HFFc6 (cell line): ENCODE results near the gene LY9. TPM values are rescaled to one million over a fixed set of nuclear protein-coding genes. Genes with fewer than 3 reads are reported as not detected.

ENCODE experiments used
- DNase-seq: peaks from one replicate; pipeline ENCODE4 v3.0.0-alpha.2; 2018
- H3K27ac Mint-ChIP-seq: 2 replicates; pipeline ENCODE4 v1.8.0; 2020; ENCODE audit warnings: mild to moderate bottlenecking, mixed read lengths
- H3K27me3 Mint-ChIP-seq: 2 replicates; pipeline ENCODE4 v1.8.0; 2021; ENCODE audit warnings: mild to moderate bottlenecking, moderate library complexity, mixed read lengths; ENCODE audit not compliant: insufficient read depth
- H3K36me3 Mint-ChIP-seq: 2 replicates; pipeline ENCODE4 v1.8.0; 2021; ENCODE audit warnings: low read depth, mixed read lengths
- H3K4me1 Mint-ChIP-seq: 2 replicates; pipeline ENCODE4 v1.8.0; 2020; ENCODE audit warnings: low read depth, mixed read lengths
- H3K4me3 Mint-ChIP-seq: 2 replicates; pipeline ENCODE4 v1.8.0; 2020; ENCODE audit warnings: mild to moderate bottlenecking, moderate library complexity, mixed read lengths
- H3K9me3 Mint-ChIP-seq: 2 replicates; pipeline ENCODE4 v1.8.0; 2020; ENCODE audit warnings: mild to moderate bottlenecking, mixed read lengths
- CTCF ChIP-seq: fragments of 200-600 bp; sonication (generic); IDR thresholded peaks from 2 replicates; pipeline ENCODE4 v1.5.0; 2021; ENCODE audit warnings: antibody characterized with exemption, mild to moderate bottlenecking
- total RNA-seq, 6 experiments: library from RNA; stranded (reverse); fragmentation: NEBNext Ultra II Directional; extraction: Animal tissue kit (Norgen Biotek cat#: 25700); gene quantifications; 2 replicates in 1 of 6; 3 replicates in 5 of 6; pipeline ENCODE4 v1.2.3, GENCODE V29; 2021

LY9 gene
- total RNA-seq, 6 experiments from 2014 or later, result not detected

- no peaks in the 10 kb centered on the region for H3K9me3 Mint-ChIP-seq
- no peaks in the 10 kb centered on the region for H3K4me1 Mint-ChIP-seq
- no peaks in the 10 kb centered on the region for H3K36me3 Mint-ChIP-seq
- TF ChIP-seq CTCF, result no peak
- H3K27me3 Mint-ChIP-seq, result peaks cover 2% of the 10 kb centered on the region; the same call in 1 of the 2 replicates
- H3K27ac Mint-ChIP-seq, result no peak overlapping the region
- DNase-seq, result no peak
- H3K4me3 Mint-ChIP-seq, result no peak overlapping the region
Measured at GRCh38 chr1:160755911-160756848, 39.8 kb upstream of the LY9 start.

GRCh38 chr1:160756849-160757201 lies 39.1 kb upstream of the LY9 start:
- Mint-ChIP-seq H3K27me3 (peaks cover 2% of the 10 kb centered on the region; the same call in 1 of the 2 replicates), H3K27ac (no peak overlapping the region), H3K4me1 (no peaks in the 10 kb centered on the region), H3K9me3 (no peaks in the 10 kb centered on the region), H3K4me3 (no peak overlapping the region), H3K36me3 (no peaks in the 10 kb centered on the region)
- no peak for DNase-seq
- no peak for TF ChIP-seq CTCF

GRCh38 chr1:160758521-160758920 lies 37.5 kb upstream of the LY9 start:
- Mint-ChIP-seq H3K4me1 (no peaks in the 10 kb centered on the region), H3K27me3 (peaks cover 2% of the 10 kb centered on the region), H3K9me3 (no peaks in the 10 kb centered on the region), H3K4me3 (no peak overlapping the region), H3K36me3 (no peaks in the 10 kb centered on the region), H3K27ac (no peak overlapping the region)
- DNase-seq, result no peak
- TF ChIP-seq CTCF, result no peak

DNA sequence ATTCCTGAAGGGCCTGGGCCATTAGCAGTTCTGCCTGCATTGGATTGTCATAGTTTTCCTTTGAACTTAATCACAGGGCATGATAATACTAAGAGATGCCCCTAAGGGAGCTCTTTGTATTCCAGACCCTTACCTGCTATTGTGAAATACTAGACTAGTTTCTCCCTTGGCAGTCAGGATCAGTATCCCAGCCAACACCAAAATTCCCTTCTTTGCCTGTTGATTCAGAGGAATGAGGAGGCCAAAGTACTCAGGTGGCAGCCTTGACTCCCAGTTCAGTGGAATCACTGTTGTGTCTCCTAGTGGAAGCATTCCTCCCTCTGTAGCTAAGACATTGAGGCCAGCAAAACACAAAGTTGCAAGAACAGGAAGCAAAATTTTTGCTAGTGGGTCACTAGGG lies 36.2 kb upstream of the LY9 start:
- H3K36me3 Mint-ChIP-seq, result no peaks in the 10 kb centered on the region
- peaks cover 2% of the 10 kb centered on the region for H3K27me3 Mint-ChIP-seq
- no peak for TF ChIP-seq CTCF

DNA sequence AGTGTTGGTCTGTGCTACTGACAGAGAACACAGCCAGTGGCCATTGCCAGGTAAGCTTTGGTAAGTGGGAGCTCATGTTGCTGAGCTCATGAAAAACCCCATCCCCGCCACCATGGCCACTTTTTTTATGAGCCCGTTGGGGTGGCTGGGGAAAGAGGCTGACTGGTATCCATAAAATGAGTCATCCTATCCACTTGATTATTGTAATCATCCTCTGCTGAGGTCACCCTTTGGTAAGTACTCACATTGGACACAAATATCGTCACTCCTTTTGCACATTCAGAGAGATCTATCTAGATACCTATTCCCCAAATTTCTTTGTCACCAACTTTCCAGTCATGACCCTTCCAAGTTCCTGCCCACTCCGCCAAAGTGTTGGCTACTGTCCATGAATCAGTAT lies 34.9 kb upstream of the LY9 start:
- Mint-ChIP-seq H3K4me3 (no peak overlapping the region), H3K27ac (no peak overlapping the region), H3K4me1 (no peaks in the 10 kb centered on the region), H3K36me3 (no peaks in the 10 kb centered on the region), H3K9me3 (no peaks in the 10 kb centered on the region), H3K27me3 (peaks cover 2% of the 10 kb centered on the region)
- no peak for DNase-seq
- TF ChIP-seq CTCF, result no peak

More for the DNA sequence above, 36.2 kb upstream of the LY9 start:
- no peak for DNase-seq
- no peak overlapping the region for H3K27ac Mint-ChIP-seq
- H3K4me3 Mint-ChIP-seq, result no peak overlapping the region
- H3K4me1 Mint-ChIP-seq, result no peaks in the 10 kb centered on the region
- H3K9me3 Mint-ChIP-seq, result no peaks in the 10 kb centered on the region
